Adrenal gland (tissue), 12 donors: ENCODE results near the gene COL8A1. TPM values are rescaled to one million over a fixed set of nuclear protein-coding genes. Genes with fewer than 3 reads are reported as not detected.
A peak's percentile ranks its signal among the peaks of the same experiment; 100 is the strongest.

Source experiments
- DNase-seq, 7 donors: peaks; one replicate each; pipeline ENCODE4 v3.0.0-alpha.2; 2019 to 2020
- H3K27ac ChIP-seq, 5 donors: fragments of 200-600 bp; sonication (generic) in 4 of 5; 1 replicate in 3 of 5; 2 replicates in 2 of 5; pipeline versions ENCODE4 v1.5.1 to v1.8.0; 2016 to 2020; ENCODE audit warnings: mild to moderate bottlenecking in 1 of 5
- H3K27me3 ChIP-seq: fragments of 200-600 bp; 2 replicates; pipeline ENCODE4 v1.8.0; 2021
- H3K36me3 ChIP-seq, 2 donors: fragments of 200-600 bp; replicated peaks in 1 of 2; 1 replicate in 1 of 2; 2 replicates in 1 of 2; pipeline versions ENCODE4 v1.5.1 to v1.8.0; 2018 to 2022
- H3K4me1 ChIP-seq, 2 donors: fragments of 200-600 bp; replicated peaks in 1 of 2; 1 replicate in 1 of 2; 2 replicates in 1 of 2; pipeline versions ENCODE4 v1.5.1 to v1.8.0; 2018 to 2021
- H3K4me3 ChIP-seq, 4 donors: fragments of 200-600 bp; sonication (generic) in 3 of 4; one replicate each; pipeline ENCODE4 v1.5.1; 2016 to 2018
- H3K9me3 ChIP-seq, 3 donors: fragments of 200-600 bp; sonication (generic) in 1 of 3; replicated peaks in 1 of 3; 1 replicate in 2 of 3; 2 replicates in 1 of 3; pipeline versions ENCODE4 v1.5.1 to v1.8.0; 2016 to 2021
- POLR2A ChIP-seq, 2 donors: fragments of 450-650 bp; IDR thresholded peaks; one replicate each; pipeline ENCODE4 v1.6.1; 2017; ENCODE audit warnings: antibody characterized with exemption in 2 of 2, mild to moderate bottlenecking in 2 of 2, moderate library complexity in 1 of 2
- WGBS, 4 donors: extraction: QIAGEN DNeasy Blood & Tissue Kit in 2 of 4; methylation state at CpG; one replicate each; pipeline versions ENCODE4 v1.1.5 to v1.1.7; 2013 to 2017; 5-methylcytosine and 5-hydroxymethylcytosine counted together
- intact Hi-C, 2 donors: fragments of 100-400 bp; cut with DNase I; formaldehyde crosslinking; loops; one replicate each; pipeline versions ENCODE4 v1.14.1 to v1.15.0; 2022 to 2023
- polyA plus RNA-seq, 3 donors: library from polyadenylated mRNA; stranded (reverse); fragments of 200-250 nt in 2 of 3; fragments of 350-450 nt in 1 of 3; fragmentation: Illumina TruSeq in 1 of 3; extraction: RNeasy Lipid Tissue Mini Kit (QIAGEN cat#74804) in 1 of 3; gene quantifications; one replicate each; pipeline ENCODE4 v1.2.3, GENCODE V29; 2013 to 2014
- total RNA-seq, 9 donors: library from RNA; depleted of rRNA in 4 of 9; stranded (reverse); fragments of >200 nt in 4 of 9; fragments of 120-200 nt in 1 of 9; fragmentation: NEBNext Ultra II Directional in 1 of 9; extraction: Animal tissue kit (Norgen Biotek cat#: 25700) in 1 of 9; gene quantifications; one replicate each; pipeline versions ENCODE4 v1.1.0 to v1.2.4, GENCODE V29; 2013 to 2023
- TF ChIP-seq, protein P1 (sequence below), 6 experiments: fragments of 450-650 bp in 4 of 6; fragments of 200-600 bp in 2 of 6; sonication (generic) in 1 of 6; IDR thresholded peaks; 1 replicate in 5 of 6; 2 replicates in 1 of 6; pipeline versions ENCODE4 v1.5.1 to v1.8.0; 2016 to 2021; ENCODE audit warnings: antibody characterized with exemption in 6 of 6, mild to moderate bottlenecking in 2 of 6, moderate library complexity in 1 of 6
- donor health status: healthy with polysubstance abuse.
- donor health status: Bipolar disorder and iron deficiency.
- donor health status: DM: yes; HTN: yes; CAD: no.
- donor health status: DM: no; HTN: no; CAD: no.
- donor health status: DM: no; HTN: no; CAD: no.
- donor health status: DM: yes; HTN: yes; CAD: no.

Gene COL8A1
- total and polyA plus RNA-seq, 12 donors, result 0.94 to 59.2 (median 15.9) TPM

- H3K27ac ChIP-seq, result no peak overlapping the region
- H3K9me3 ChIP-seq, result no peaks in the 10 kb centered on the region
- no peak overlapping the region for H3K4me3 ChIP-seq
- TF ChIP-seq, protein P1, sequence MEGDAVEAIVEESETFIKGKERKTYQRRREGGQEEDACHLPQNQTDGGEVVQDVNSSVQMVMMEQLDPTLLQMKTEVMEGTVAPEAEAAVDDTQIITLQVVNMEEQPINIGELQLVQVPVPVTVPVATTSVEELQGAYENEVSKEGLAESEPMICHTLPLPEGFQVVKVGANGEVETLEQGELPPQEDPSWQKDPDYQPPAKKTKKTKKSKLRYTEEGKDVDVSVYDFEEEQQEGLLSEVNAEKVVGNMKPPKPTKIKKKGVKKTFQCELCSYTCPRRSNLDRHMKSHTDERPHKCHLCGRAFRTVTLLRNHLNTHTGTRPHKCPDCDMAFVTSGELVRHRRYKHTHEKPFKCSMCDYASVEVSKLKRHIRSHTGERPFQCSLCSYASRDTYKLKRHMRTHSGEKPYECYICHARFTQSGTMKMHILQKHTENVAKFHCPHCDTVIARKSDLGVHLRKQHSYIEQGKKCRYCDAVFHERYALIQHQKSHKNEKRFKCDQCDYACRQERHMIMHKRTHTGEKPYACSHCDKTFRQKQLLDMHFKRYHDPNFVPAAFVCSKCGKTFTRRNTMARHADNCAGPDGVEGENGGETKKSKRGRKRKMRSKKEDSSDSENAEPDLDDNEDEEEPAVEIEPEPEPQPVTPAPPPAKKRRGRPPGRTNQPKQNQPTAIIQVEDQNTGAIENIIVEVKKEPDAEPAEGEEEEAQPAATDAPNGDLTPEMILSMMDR (IDR thresholded peaks at IDR 0.05), result no peak
- TF ChIP-seq POLR2A (IDR thresholded peaks at IDR 0.05), result no peak
- DNase-seq, result no peak
- no peaks in the 10 kb centered on the region for H3K36me3 ChIP-seq
- intact Hi-C loops, result loop anchor here in 1 of 2 donors (10.0 kb wide), 1 partner anchor 182 kb away; no protein-coding TSS in a partner anchor
- WGBS, 4 donors, result 48 to 68% (median 56%) methylated on average over 1 of the region's 1 CpG
- H3K27me3 ChIP-seq, result peaks cover 4% of the 10 kb centered on the region
- no peaks in the 10 kb centered on the region for H3K4me1 ChIP-seq
Measured at GRCh38 chr3:99686469-99686868, 48.1 kb downstream of the COL8A1 start.

DNA sequence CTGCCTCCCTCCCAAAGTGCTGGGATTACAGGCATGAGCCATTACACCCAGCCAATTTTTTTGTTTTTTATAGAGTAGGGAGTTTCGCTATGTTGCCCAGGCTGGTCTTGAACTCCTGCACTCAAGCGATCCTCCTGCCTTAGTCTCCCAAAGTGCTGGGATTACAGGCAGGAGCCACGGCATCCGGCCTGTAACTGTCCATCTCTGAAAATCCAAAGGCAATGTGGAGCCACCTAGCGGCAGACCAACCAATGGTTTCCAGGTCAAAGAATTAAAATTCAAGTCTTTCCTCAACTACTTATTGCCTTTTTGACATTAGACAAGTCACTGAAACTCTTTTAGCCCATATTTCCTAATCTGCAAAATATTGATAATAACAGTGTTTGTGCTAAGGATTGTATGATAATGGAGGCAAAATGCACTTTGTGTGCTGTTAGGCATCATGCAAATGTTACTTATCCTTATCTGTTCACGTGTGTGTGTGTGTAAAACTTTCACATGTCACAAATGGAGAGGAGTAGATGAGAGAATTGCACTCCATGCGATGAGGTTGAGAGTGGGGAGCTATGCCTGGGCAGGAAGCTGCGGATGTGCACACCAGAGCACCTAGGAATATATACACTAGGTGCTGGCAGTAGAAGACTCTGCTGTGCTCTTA is 48.7 kb downstream of the COL8A1 start:
- 29 to 34% (median 33%) methylated on average over 8 of the region's 8 CpGs for WGBS, 4 donors
- intact Hi-C loops, result loop anchor here in 1 of 2 donors (10.0 kb wide), 1 partner anchor 182 kb away; no protein-coding TSS in a partner anchor
- peak; percentile 49 to 81 (median 65) for DNase-seq
- no peak overlapping the region for H3K4me3 ChIP-seq
- TF ChIP-seq, protein P1 (IDR thresholded peaks at IDR 0.05), result peak; percentile 63 to 81 (median 68)
- no peak for TF ChIP-seq POLR2A (IDR thresholded peaks at IDR 0.05)
- no peaks in the 10 kb centered on the region for H3K4me1 ChIP-seq
- no peak overlapping the region for H3K27ac ChIP-seq
- no peaks in the 10 kb centered on the region for H3K9me3 ChIP-seq
- H3K27me3 ChIP-seq, result peaks cover 4% of the 10 kb centered on the region
- H3K36me3 ChIP-seq, result no peaks in the 10 kb centered on the region

DNA sequence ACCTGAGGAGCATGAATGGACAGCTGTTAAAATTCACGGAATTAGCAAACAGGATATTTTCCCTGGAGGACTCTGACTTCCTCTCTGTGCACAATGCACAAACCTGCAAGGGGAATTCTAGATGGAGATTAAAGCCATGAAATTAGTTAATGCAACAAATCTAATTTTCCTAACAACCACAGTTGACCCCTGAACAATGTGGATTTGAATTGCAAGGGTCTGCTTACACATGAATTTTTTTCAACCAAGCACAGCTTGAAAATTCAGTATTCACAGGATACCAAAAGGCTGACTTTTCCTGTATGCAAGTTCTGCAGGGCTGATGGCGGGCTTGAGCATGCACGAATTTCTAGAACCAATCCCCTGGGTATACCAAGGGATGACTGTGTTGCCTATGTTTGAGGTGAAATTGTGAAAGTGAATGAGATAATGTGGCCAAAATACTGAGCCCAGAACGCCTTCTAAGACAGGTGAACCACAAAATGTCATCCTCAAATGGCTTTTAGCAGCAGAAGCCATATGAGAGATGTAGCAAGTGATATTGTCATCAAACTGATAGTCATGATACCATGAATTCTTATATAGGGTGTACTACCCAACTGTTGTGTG is 52.5 kb downstream of the COL8A1 start:
- no peaks in the 10 kb centered on the region for H3K9me3 ChIP-seq
- no peaks in the 10 kb centered on the region for H3K36me3 ChIP-seq
- no peaks in the 10 kb centered on the region for H3K27me3 ChIP-seq
- intact Hi-C loops, result no loop called here
- DNase-seq, result no peak
- TF ChIP-seq POLR2A (IDR thresholded peaks at IDR 0.05), result no peak
- TF ChIP-seq, protein P1 (IDR thresholded peaks at IDR 0.05), result no peak
- H3K27ac ChIP-seq, result no peak overlapping the region
- WGBS, 4 donors, result 51 to 68% (median 67%) methylated on average over 4 of the region's 4 CpGs
- H3K4me3 ChIP-seq, result no peak overlapping the region
- H3K4me1 ChIP-seq, result no peaks in the 10 kb centered on the region

DNA sequence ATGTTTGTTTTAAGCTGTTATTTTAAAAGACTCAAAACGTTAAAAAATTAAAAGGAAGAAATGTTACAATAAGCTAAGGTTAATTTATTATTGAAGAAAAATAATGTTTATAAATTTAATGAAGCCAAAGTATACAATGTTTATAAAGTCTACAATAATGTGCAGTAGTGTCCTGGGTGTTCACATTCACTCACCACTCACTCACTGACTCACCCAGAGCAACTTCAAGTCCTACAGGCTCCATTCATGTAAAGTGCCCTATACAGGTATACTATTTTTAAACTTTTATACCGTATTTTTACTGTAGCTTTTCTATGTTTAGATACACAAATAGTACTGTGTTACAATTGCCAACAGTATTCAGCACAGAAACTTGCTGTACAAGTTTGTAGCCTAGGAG is 55.2 kb downstream of the COL8A1 start:
- DNase-seq, result no peak
- H3K4me3 ChIP-seq, result no peak overlapping the region
- H3K27ac ChIP-seq, result no peak overlapping the region
- no peaks in the 10 kb centered on the region for H3K9me3 ChIP-seq
- no peaks in the 10 kb centered on the region for H3K36me3 ChIP-seq
- intact Hi-C loops, result no loop called here
- no peak for TF ChIP-seq POLR2A (IDR thresholded peaks at IDR 0.05)
- TF ChIP-seq, protein P1 (IDR thresholded peaks at IDR 0.05), result no peak
- H3K27me3 ChIP-seq, result no peaks in the 10 kb centered on the region
- WGBS, 4 donors, result 58 to 64% (median 60%) methylated on average over 2 of the region's 2 CpGs
- H3K4me1 ChIP-seq, result no peaks in the 10 kb centered on the region
